K562 (cell line): ENCODE measurements around the gene SNX25. TPM values are rescaled to one million over a fixed set of nuclear protein-coding genes. Genes with fewer than 3 reads are reported as not detected.

Experiments used
- ATF3 ChIP-seq, 2 experiments: fragments of 450-650 bp in 1 of 2; sonication (generic) in 1 of 2; formaldehyde crosslinking in 1 of 2; IDR thresholded peaks in 1 of 2; conservative IDR thresholded peaks in 1 of 2; 2 replicates each; pipeline versions ENCODE4 v1.6.1 to v1.8.1; 2016 to 2023; ENCODE audit warnings: mild to moderate bottlenecking in 2 of 2, moderate library complexity in 2 of 2, inconsistent platforms in 1 of 2, missing genetic modification reagents in 1 of 2
- BHLHE40 ChIP-seq: IDR thresholded peaks from 2 replicates; pipeline ENCODE4 v1.6.1; 2011; ENCODE audit warnings: low read length, improper control_type of control experiment
- CTCFL ChIP-seq: IDR thresholded peaks from 2 replicates; pipeline ENCODE4 v1.6.1; 2011; ENCODE audit warnings: borderline replicate concordance, low read depth, mild to moderate bottlenecking, moderate library complexity, low read length; ENCODE audit not compliant: insufficient read depth, poor library complexity, severe bottlenecking
- HDAC3 ChIP-seq: fragments of 450-650 bp; IDR thresholded peaks from 2 replicates; pipeline ENCODE4 v1.6.1; 2018; ENCODE audit warnings: borderline replicate concordance, mild to moderate bottlenecking, moderate library complexity; ENCODE audit not compliant: partially characterized antibody
- HMGN3 ChIP-seq: IDR thresholded peaks from 2 replicates; pipeline ENCODE4 v1.6.1; 2011; ENCODE audit warnings: borderline replicate concordance, low read depth, mild to moderate bottlenecking, mixed read lengths, low read length; ENCODE audit not compliant: insufficient read length; ENCODE audit errors: extremely low read depth
- HSF4 ChIP-seq: fragments of 250-450 bp; sonication (Bioruptor Pico); IDR thresholded peaks from 2 replicates; pipeline ENCODE4 v2.1.2; 2022; ENCODE audit warnings: mild to moderate bottlenecking, moderate library complexity, borderline replicate concordance
- NR2C2 ChIP-seq, 2 experiments: fragments of 200-800 bp in 1 of 2; sonication (Bioruptor generic) in 1 of 2; sonication (generic) in 1 of 2; formaldehyde crosslinking in 1 of 2; IDR thresholded peaks; 2 replicates each; pipeline versions ENCODE4 v1.6.1 to v1.8.0; 2016 to 2022; ENCODE audit warnings: mild to moderate bottlenecking in 1 of 2, missing compliant biosample characterization in 1 of 2, missing genetic modification characterization in 1 of 2, missing genetic modification reagents in 1 of 2
- PPARD ChIP-seq: fragments of 250-450 bp; sonication (Bioruptor Pico); IDR thresholded peaks from 2 replicates; pipeline ENCODE4 v1.8.0; 2022; ENCODE audit warnings: inconsistent platforms, mild to moderate bottlenecking, moderate library complexity
- RUNX1 ChIP-seq: sonication (generic); IDR thresholded peaks from 2 replicates; pipeline ENCODE4 v1.6.1; 2016; ENCODE audit warnings: antibody characterized with exemption, low read depth
- TRIM24 ChIP-seq, 2 experiments: fragments of 450-650 bp; IDR thresholded peaks; 2 replicates each; pipeline ENCODE4 v1.6.1; 2016
- ZEB2 ChIP-seq: fragments of 450-650 bp; IDR thresholded peaks from 2 replicates; pipeline ENCODE4 v1.6.1; 2016
- ZFPM2 ChIP-seq: fragments of 250-450 bp; sonication (Bioruptor Pico); IDR thresholded peaks from 2 replicates; pipeline ENCODE4 v1.5.1; 2022; ENCODE audit warnings: mild to moderate bottlenecking
- ZNF184 ChIP-seq: sonication (generic); formaldehyde crosslinking; IDR thresholded peaks from 2 replicates; pipeline ENCODE4 v1.5.0; 2020; ENCODE audit warnings: missing genetic modification reagents
- ZNF75A ChIP-seq: fragments of 450-650 bp; formaldehyde crosslinking; IDR thresholded peaks from 2 replicates; pipeline ENCODE4 v1.4.0; 2020; ENCODE audit warnings: mild to moderate bottlenecking
- polyA plus RNA-seq, 8 experiments: library from polyadenylated mRNA; depleted of rRNA in 4 of 8; stranded (reverse) in 5 of 8; unstranded in 3 of 8; fragments of >200 nt; fragmentation: Nextera tagmentation in 2 of 8; fragmentation: Illumina TruSeq in 1 of 8; extraction: Ambion mirVana in 2 of 8; extraction: Trizol in 1 of 8; gene quantifications; 2 replicates each; pipeline versions ENCODE4 v1.2.1 to v1.2.3, GENCODE V29; 2011 to 2014; ENCODE audit warnings: inconsistent platforms in 1 of 8, missing spikeins in 1 of 8
- total RNA-seq, 7 experiments: library from RNA; depleted of rRNA in 6 of 7; stranded (reverse); fragments of >200 nt in 6 of 7; fragmentation: Illumina TruSeq in 2 of 7; extraction: Trizol in 2 of 7; gene quantifications; 2 replicates each; pipeline versions ENCODE4 v1.2.1 to v1.2.3, GENCODE V29; 2011 to 2021; ENCODE audit warnings: low replicate concordance in 1 of 7

The SNX25 gene
- total and polyA plus RNA-seq, 9 of the 15 experiments (the other 6 are each of a cell fraction or from before 2014, with no cell fraction given): 2.5 to 23.4 (median 13.3) TPM

- TF ChIP-seq HMGN3: no peak
- TF ChIP-seq HSF4 (CRISPR knock-in tag): no peak
- TF ChIP-seq ZNF75A (CRISPR knock-in tag): no peak
- no peak for TF ChIP-seq ZNF184 (CRISPR knock-in tag)
- no peak for TF ChIP-seq TRIM24 (IDR thresholded peaks at IDR 0.05)
- TF ChIP-seq NR2C2 (CRISPR knock-in tag; IDR thresholded peaks at IDR 0.05): no peak
- no peak for TF ChIP-seq NR2C2 (tag; IDR thresholded peaks at IDR 0.05)
- peak; percentile 77 for TF ChIP-seq BHLHE40
- no peak for TF ChIP-seq PPARD (CRISPR knock-in tag)
- no peak for TF ChIP-seq HDAC3
- no peak for TF ChIP-seq ZFPM2 (CRISPR knock-in tag)
- TF ChIP-seq CTCFL: no peak
- TF ChIP-seq ZEB2: no peak
- peak; percentile 81 for TF ChIP-seq ATF3 (IDR thresholded peaks at IDR 0.05)
- TF ChIP-seq ATF3 (CRISPR knock-in tag; conservative IDR thresholded peaks at IDR 0.05): no peak
- no peak for TF ChIP-seq RUNX1
These were observed 42.2 kb upstream of the SNX25 start (continued) for GRCh38 chr4:185167234-185167633.
